ENCODE data around the gene EPHA6.
A peak's percentile ranks its signal among the peaks of the same experiment; 100 is the strongest.

EPHA6 gene

GRCh38 chr3:97232393-97233034, 418.1 kb downstream of the EPHA6 start:
- no peak overlapping the region for H3K4me3 ChIP-seq (ENCODE audit: low read depth, low read length)
- no peak for TF ChIP-seq CTCF (IDR thresholded peaks at IDR 0.05; ENCODE audit: control insufficient read depth, extremely low read depth, insufficient read depth)
- DNase-seq (ENCODE audit: low read depth) = peak; percentile 68

- no peak overlapping the region for H3K4me3 ChIP-seq (ENCODE audit: low read depth, low read length)
- no peak for TF ChIP-seq CTCF (IDR thresholded peaks at IDR 0.05; ENCODE audit: control insufficient read depth, extremely low read depth, insufficient read depth)
- no peak for DNase-seq (ENCODE audit: low read depth)
Measured at GRCh38 chr3:97235179-97235578, 420.8 kb downstream of the EPHA6 start.

- no peak for TF ChIP-seq CTCF (IDR thresholded peaks at IDR 0.05; ENCODE audit: control insufficient read depth, extremely low read depth, insufficient read depth)
- no peak overlapping the region for H3K4me3 ChIP-seq (ENCODE audit: low read depth, low read length)
- DNase-seq (ENCODE audit: low read depth) = peak; percentile 73
Measured at GRCh38 chr3:97235611-97236315, 421.4 kb downstream of the EPHA6 start.

- no peak for DNase-seq (ENCODE audit: low read depth)
- no peak overlapping the region for H3K4me3 ChIP-seq (ENCODE audit: low read depth, low read length)
- TF ChIP-seq CTCF (IDR thresholded peaks at IDR 0.05; ENCODE audit: control insufficient read depth, extremely low read depth, insufficient read depth) = no peak
Measured at GRCh38 chr3:97241417-97241816, 427.0 kb downstream of the EPHA6 start.

- no peak for DNase-seq (ENCODE audit: low read depth)
- H3K4me3 ChIP-seq (ENCODE audit: low read depth, low read length) = no peak overlapping the region
- no peak for TF ChIP-seq CTCF (IDR thresholded peaks at IDR 0.05; ENCODE audit: control insufficient read depth, extremely low read depth, insufficient read depth)
Measured at GRCh38 chr3:97245201-97245910, 431.0 kb downstream of the EPHA6 start.

- no peak for TF ChIP-seq CTCF (IDR thresholded peaks at IDR 0.05; ENCODE audit: control insufficient read depth, extremely low read depth, insufficient read depth)
Measured at GRCh38 chr3:97256060-97256459, 441.7 kb downstream of the EPHA6 start.

More at GRCh38 chr3:97256060-97256459, 441.7 kb downstream of the EPHA6 start:
- H3K4me3 ChIP-seq (ENCODE audit: low read depth, low read length) = no peak overlapping the region
- DNase-seq (ENCODE audit: low read depth) = no peak

Measured in LNCaP clone FGC (cell line).